ENCODE results near the gene PIGS. TPM values are rescaled to one million over a fixed set of nuclear protein-coding genes. Genes with fewer than 3 reads are reported as not detected.

Gene PIGS
- total and polyA plus RNA-seq, 8 donors, result 14.7 to 105 (median 28.9) TPM

GRCh38 chr17:28552176-28552999 is 18.9 kb downstream of the PIGS start, which contains the start of gene UNC119:
Gene UNC119 (minus strand): TSS chr17:28552624. CDS start chr17:28552557, 67 bp downstream.
- intact Hi-C loops (cut with DNase I; ENCODE audit: low total_unique reads), result no loop called here
- 1 to 2% (median 2%) methylated on average over 36 to 67 of the region's 67 CpGs for WGBS, 5 donors
- Histone ChIP-seq H3K27me3 (no peaks in the 10 kb centered on the region), H3K9me3 (no peaks in the 10 kb centered on the region), H3K4me1 (peaks cover 10 to 54% (median 45%) of the 10 kb centered on the region in 4 donors), H3K27ac (peak within 1 kb of the TSS; percentile 50 to 77 (median 71)), H3K4me3 (peak within 1 kb of the TSS; percentile 63 to 93 (median 69)), H3K36me3 (peaks cover 36 to 46% (median 44%) of the 10 kb centered on the region in 4 donors)
- TF ChIP-seq CTCF (IDR thresholded peaks at IDR 0.05), result no peak
- no peak for TF ChIP-seq POLR2A (IDR thresholded peaks at IDR 0.05)
- TF ChIP-seq POLR2AphosphoS5 (IDR thresholded peaks at IDR 0.05), result peak in 2 of 3 donors; percentile 69 to 76
- no peak for TF ChIP-seq EP300 (IDR thresholded peaks at IDR 0.05)
- peak; percentile 85 to 94 for DNase-seq

DNA sequence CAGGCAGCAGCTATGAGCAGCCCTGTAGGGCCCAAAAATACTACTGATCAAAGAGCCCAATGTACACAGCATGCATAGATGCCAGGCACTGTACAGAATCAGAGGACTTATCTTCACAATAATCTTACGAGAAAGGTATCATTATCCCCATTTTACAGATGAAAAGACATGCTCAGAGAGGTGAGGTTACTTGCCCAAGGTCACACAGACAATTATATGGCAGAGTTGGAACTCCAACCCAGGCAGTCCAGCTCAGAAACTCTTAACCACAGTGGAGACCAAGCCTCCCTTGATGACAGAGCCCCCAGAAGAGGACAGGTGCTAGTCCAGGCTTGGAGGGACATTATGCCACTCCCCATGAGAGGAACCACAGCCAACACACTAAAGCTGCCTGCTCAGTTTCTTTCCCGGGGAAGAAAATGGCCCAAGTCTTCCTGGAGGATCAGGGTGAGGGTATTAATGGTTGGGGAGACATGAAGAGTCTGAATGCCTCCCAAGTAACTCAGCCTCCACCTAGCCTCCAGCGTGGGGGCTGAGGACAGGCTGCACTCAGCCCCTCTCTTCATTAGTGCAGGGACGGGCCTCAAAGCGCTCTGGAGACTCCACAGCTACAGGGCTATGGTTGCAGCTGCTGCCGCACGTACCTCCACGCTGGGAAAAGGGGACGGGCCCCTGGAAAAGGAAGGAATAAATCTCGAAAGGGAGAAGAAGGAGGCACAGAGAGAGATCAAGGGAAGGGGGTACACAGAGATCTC is 19.7 kb downstream of the PIGS start:
- intact Hi-C loops (cut with DNase I; ENCODE audit: low total_unique reads), result no loop called here
- DNase-seq, result peak in 1 of 2 donors; percentile 58
- Histone ChIP-seq H3K27me3 (no peaks in the 10 kb centered on the region), H3K27ac (peak overlapping the region in 4 of 5 donors; percentile 57 to 77 (median 74)), H3K9me3 (no peaks in the 10 kb centered on the region), H3K4me3 (peak overlapping the region; percentile 63 to 93 (median 69)), H3K4me1 (peaks cover 10 to 54% (median 45%) of the 10 kb centered on the region in 4 donors), H3K36me3 (peaks cover 32 to 46% (median 44%) of the 10 kb centered on the region in 4 donors)
- TF ChIP-seq POLR2AphosphoS5 (IDR thresholded peaks at IDR 0.05) (no peak), POLR2A (IDR thresholded peaks at IDR 0.05) (no peak), CTCF (IDR thresholded peaks at IDR 0.05) (no peak), EP300 (IDR thresholded peaks at IDR 0.05) (no peak)
- 13 to 20% (median 14%) methylated on average over 10 of the region's 10 CpGs for WGBS, 5 donors

DNA sequence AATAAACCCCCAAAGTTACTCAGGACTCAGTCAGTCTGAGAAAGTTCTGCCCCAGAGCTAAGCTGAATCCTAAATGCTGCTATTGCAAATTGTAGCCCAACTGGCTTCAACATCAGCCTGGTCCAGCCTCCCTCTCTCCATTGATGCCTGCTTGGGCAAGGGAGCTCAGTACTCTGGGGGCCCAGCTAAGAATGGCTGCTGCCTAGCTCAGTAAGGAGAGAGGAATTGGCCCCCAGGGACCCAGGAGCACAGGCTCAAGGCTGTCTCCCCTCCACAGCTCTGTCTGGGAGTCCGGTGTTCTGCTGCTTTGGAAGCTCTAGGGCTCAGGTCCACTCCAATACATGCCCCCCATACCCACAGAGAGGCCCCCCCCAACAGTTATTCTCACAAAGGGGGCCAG is 20.5 kb downstream of the PIGS start:
- 95 to 100% (median 100%) methylated on average over 1 of the region's 1 CpG for WGBS, 5 donors
- Histone ChIP-seq H3K36me3 (peaks cover 25 to 45% (median 41%) of the 10 kb centered on the region in 4 donors), H3K9me3 (no peaks in the 10 kb centered on the region), H3K27me3 (no peaks in the 10 kb centered on the region), H3K4me3 (no peak overlapping the region), H3K27ac (no peak overlapping the region), H3K4me1 (peaks cover 10 to 54% (median 45%) of the 10 kb centered on the region in 4 donors)
- TF ChIP-seq EP300 (IDR thresholded peaks at IDR 0.05) (no peak), POLR2A (IDR thresholded peaks at IDR 0.05) (no peak), CTCF (IDR thresholded peaks at IDR 0.05) (no peak), POLR2AphosphoS5 (IDR thresholded peaks at IDR 0.05) (no peak)
- DNase-seq, result no peak
- intact Hi-C loops (cut with DNase I; ENCODE audit: low total_unique reads), result no loop called here
